Activated T-cell treated with anti-CD3 and anti-CD28 coated beads, Interleukin-2, amount 50 U/mL, for 72 hours (primary cell): ENCODE data around the gene CACNG5. TPM values are rescaled to one million over a fixed set of nuclear protein-coding genes. Genes with fewer than 3 reads are reported as not detected.

Experiments
- ATAC-seq, 2 donors: fragments of 150-1000 bp; cut with Tn5 transposase; replicated peaks in 1 of 2; 2 replicates each; pipeline ENCODE4 v1.10.0; 2021; ENCODE audit warnings: moderate library complexity in 2 of 2, mild to moderate bottlenecking in 1 of 2
- DNase-seq, 2 donors: peaks; one replicate each; pipeline ENCODE4 v3.0.0; 2021 to 2022; ENCODE audit warnings: mixed read lengths in 1 of 2
- H3K27ac Mint-ChIP-seq: one replicate; pipeline ENCODE4 v1.8.0; 2022; ENCODE audit warnings: mild to moderate bottlenecking, moderate library complexity, mixed read lengths
- H3K27me3 Mint-ChIP-seq: one replicate; pipeline ENCODE4 v1.8.0; 2022; ENCODE audit warnings: low read depth, mixed read lengths
- H3K36me3 Mint-ChIP-seq, 2 donors: one replicate each; pipeline ENCODE4 v1.8.0; 2022; ENCODE audit warnings: mixed read lengths in 2 of 2, mild to moderate bottlenecking in 1 of 2; ENCODE audit not compliant: insufficient read depth in 2 of 2
- H3K4me1 Mint-ChIP-seq: one replicate; pipeline ENCODE4 v1.8.0; 2022; ENCODE audit warnings: low read depth, mixed read lengths
- H3K4me3 Mint-ChIP-seq, 2 donors: one replicate each; pipeline ENCODE4 v1.8.0; 2022; ENCODE audit warnings: mild to moderate bottlenecking in 2 of 2, mixed read lengths in 2 of 2, moderate library complexity in 2 of 2
- H3K9me3 Mint-ChIP-seq, 2 donors: one replicate each; pipeline ENCODE4 v1.8.0; 2022; ENCODE audit warnings: mixed read lengths in 2 of 2
- total RNA-seq, 2 donors: library from RNA; stranded (reverse); gene quantifications; one replicate each; pipeline ENCODE4 v1.2.3, GENCODE V29; 2022

The CACNG5 gene
- total RNA-seq, 2 donors from 2014 or later: not detected

DNA sequence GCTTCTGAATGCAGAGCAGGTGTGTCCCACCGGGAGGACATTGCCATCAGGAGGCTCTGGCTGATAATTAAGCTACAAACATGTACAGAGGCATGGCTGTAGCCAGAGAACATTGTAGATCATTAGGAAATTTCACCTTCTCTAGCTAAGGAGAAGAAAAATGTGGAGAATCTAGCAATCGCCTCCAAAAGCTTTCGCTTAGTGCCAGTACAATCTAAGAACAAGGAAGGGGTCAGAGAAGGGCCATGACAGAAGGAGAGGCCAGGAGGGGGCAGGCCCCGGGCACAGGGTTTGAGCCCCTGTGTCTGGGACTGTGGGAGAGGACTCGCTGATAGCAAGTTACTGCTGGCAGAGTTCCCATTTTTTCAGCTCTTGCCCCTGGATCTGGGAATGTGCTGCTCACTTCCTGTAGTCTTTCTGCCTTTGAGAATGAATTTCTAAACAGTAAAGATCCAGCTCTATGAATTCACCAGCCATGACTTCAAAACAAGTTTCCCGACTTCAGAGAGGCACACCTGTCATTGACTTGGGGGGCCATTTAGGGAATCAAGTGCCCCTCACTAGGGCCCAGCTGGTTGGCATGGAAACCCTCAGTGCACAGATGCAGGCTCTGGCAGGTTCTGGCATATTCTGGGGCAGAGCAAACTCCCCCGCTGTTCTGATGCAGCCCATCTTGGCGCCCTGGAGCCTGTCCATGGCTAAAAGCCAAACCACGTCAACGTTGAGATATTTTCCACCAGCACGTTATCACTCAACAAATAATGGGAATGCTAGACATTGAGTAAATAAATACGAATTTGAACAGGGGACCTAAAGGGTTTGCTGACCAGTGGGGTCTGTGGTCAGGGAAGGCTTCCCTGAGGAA lies 70.1 kb downstream of the CACNG5 start:
- Mint-ChIP-seq H3K36me3 (no peaks in the 10 kb centered on the region), H3K27me3 (peaks cover 4% of the 10 kb centered on the region), H3K4me3 (no peak overlapping the region), H3K9me3 (no peaks in the 10 kb centered on the region), H3K4me1 (peaks cover 9% of the 10 kb centered on the region), H3K27ac (no peak overlapping the region)
- DNase-seq (no peak), ATAC-seq (no peak)

DNA sequence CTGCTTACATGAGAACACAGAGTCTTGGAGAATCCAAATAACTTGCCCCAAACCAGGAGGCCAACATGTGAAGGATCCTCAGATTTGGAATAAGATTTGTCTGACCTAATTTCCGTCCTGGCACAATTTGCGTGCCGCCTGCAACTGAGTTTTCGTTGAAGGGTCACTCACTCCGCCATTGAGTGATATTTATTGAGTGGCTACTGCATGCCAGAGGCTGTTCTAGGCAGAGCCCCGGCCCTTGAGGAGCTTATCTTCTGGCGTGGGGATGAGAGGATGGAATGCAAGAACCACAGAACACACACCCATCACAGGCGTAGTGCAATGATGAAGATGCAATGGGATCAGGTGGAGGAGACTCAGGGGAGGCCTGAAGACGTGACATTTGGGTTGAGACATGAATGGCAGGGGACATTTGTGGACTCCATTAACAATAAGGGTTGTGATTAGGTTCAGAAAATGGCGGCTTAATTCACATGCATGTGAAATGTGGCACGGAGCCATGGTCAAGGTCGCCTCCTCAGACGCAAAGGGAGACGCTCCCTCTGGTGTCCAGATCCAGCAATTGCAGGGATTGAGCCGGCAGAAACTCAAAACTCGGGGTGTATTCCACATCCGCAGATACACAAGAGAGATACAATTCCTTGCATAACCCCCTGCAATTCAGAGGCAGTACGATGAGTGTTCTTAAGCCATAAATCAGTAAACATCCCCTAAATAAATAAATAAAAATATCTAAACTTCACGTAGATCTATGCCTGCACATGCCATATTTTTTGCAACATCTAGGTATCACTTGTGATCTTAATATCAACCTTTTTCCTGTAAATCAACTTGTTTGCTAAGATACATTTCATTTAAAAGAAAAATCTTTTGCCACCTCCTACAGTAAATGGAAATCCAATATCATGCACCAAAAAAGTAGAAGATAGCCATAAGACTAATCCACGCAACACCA lies 71.7 kb downstream of the CACNG5 start:
- ATAC-seq (peak; percentile 53 to 54), DNase-seq (peak; percentile 71 to 72)
- Mint-ChIP-seq H3K27me3 (peaks cover 4% of the 10 kb centered on the region), H3K36me3 (no peaks in the 10 kb centered on the region), H3K9me3 (no peaks in the 10 kb centered on the region), H3K4me3 (no peak overlapping the region), H3K4me1 (peaks cover 9% of the 10 kb centered on the region), H3K27ac (no peak overlapping the region)

DNA sequence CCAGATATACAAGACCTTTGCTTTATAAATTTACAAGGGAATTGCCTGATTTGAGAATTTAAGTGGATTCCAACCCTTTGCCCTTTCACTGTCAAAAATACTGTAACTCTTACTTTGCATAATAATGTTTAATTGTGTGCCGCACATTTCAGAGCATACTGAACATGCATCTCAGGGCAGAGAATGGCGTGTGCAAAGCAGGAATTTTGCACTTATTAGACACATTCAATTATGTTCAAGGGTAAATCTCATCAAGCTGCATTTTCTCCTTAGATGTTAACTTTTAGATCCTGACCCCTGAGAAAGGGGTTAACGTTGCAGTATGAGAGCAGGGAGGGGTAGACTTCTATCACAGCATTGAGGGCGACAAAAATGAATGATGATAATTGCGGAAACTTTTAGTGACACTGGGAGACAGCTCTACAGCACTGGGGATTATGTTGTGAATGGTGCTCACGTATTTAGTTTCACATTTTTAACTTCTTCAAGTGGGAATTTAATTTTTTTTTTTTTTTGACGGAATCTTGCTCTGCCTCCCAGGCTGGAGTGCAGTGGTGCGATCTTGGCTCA lies 75.0 kb downstream of the CACNG5 start:
- Mint-ChIP-seq H3K27me3 (peaks cover 5% of the 10 kb centered on the region), H3K4me1 (peaks cover 9% of the 10 kb centered on the region), H3K4me3 (no peak overlapping the region), H3K9me3 (no peaks in the 10 kb centered on the region), H3K27ac (no peak overlapping the region), H3K36me3 (no peaks in the 10 kb centered on the region)
- DNase-seq: no peak
- ATAC-seq: no peak

DNA sequence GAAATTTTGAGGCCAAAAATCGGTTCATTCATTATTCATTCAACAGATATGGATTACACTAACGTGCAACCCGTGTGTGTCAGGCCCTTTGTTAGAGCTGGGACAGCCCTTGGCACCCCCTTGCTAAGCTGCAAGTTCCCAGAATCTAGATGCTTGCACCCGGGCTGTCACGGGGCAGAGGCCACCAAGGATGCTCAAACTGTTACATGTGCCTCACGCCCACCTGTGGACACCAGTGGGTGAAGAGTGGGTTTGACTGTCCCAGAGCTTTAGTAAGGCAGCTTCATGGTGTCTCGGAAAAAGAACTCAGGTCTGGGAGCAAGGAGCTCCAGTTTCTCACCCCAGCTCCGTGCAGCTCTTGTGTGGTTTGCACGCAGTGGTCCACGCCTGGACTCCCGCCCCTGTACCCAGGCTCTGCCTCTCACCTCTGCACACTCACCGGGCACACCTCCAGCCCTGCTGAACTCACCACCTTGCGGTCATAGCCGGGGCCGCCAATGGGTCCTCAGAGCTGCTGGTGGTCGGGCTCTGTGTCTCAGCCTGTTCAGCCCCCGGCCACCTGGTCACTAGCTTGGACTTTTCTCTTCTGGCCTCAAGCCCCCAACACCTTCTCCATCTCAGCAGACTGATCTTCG lies 75.9 kb downstream of the CACNG5 start:
- H3K27ac Mint-ChIP-seq: no peak overlapping the region
- H3K36me3 Mint-ChIP-seq: no peaks in the 10 kb centered on the region
- peaks cover 9% of the 10 kb centered on the region for H3K4me1 Mint-ChIP-seq
- DNase-seq (no peak), ATAC-seq (no peak)
- H3K27me3 Mint-ChIP-seq: peaks cover 10% of the 10 kb centered on the region
- no peak overlapping the region for H3K4me3 Mint-ChIP-seq
- H3K9me3 Mint-ChIP-seq: no peaks in the 10 kb centered on the region

- DNase-seq (no peak), ATAC-seq (no peak)
- Mint-ChIP-seq H3K27ac (no peak overlapping the region), H3K27me3 (peaks cover 21% of the 10 kb centered on the region), H3K36me3 (no peaks in the 10 kb centered on the region), H3K9me3 (no peaks in the 10 kb centered on the region), H3K4me1 (no peaks in the 10 kb centered on the region), H3K4me3 (no peak overlapping the region)
These were observed 80.3 kb downstream of the CACNG5 start for GRCh38 chr17:66915204-66915611.

DNA sequence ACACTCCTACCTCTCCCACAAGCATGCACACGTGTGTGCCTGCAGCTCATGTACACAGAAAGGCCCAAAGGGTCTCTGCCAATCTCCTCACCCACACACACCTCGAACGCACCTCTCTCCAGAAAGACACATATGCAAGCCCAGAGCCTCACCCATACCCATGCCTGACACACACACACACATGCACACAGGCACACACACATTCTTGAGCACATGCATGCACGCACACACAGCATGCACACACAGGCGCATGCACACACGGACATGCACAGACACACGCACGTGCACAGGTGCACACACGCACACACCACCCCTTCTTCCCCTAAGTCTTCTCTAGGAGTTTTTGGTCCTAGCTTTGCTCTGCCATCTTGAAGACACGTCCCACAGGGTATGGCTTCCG lies 80.9 kb downstream of the CACNG5 start:
- H3K9me3 Mint-ChIP-seq: no peaks in the 10 kb centered on the region
- no peak overlapping the region for H3K4me3 Mint-ChIP-seq
- H3K36me3 Mint-ChIP-seq: no peaks in the 10 kb centered on the region
- H3K4me1 Mint-ChIP-seq: no peaks in the 10 kb centered on the region
- DNase-seq (no peak), ATAC-seq (no peak)
- no peak overlapping the region for H3K27ac Mint-ChIP-seq
- peaks cover 27% of the 10 kb centered on the region for H3K27me3 Mint-ChIP-seq

DNA sequence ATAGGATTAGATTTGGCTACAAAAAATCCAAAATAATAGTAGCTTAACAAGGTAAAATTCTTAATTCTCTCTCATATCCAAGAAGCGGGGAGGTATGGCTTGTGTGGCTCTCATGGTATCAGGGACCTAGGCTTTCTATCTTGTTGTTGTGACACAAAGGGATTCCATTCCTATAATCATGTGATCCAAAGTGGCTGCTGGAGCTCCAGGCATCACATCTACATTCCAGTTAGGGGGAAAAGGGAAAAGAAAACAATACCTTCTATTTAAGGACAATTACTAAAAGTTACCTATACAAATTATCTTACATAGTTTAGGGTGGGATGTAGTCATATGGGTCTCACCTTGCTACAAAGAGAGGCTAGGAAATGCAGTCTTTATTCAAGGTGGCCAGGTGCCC lies 82.0 kb downstream of the CACNG5 start:
- Mint-ChIP-seq H3K9me3 (peaks cover 2 to 4% of the 10 kb centered on the region in 2 donors), H3K27ac (no peak overlapping the region), H3K36me3 (peaks cover 0 to 3% of the 10 kb centered on the region in 2 donors), H3K4me1 (no peaks in the 10 kb centered on the region), H3K4me3 (no peak overlapping the region), H3K27me3 (peaks cover 33% of the 10 kb centered on the region)
- no peak for DNase-seq
- no peak for ATAC-seq

DNA sequence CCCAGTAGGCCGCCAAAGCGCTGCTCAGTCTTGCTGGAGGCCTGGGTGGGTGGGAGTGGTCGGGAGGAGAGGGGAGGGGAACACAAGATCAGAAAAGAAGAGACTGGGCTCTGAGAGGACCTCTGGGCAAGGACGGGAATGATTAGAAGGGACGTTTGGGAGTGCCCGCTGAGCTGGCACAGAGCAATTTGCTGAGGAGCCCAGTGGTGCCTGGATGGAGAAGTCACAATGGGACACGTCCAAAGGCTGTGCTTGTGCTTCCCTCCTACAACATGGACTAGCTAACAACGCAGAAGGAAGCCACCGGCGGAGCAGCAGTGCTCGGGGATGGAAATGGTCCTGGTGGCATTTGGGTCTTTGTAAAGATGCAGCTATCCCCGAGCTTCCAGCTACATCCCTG lies 84.0 kb downstream of the CACNG5 start:
- Mint-ChIP-seq H3K4me1 (no peaks in the 10 kb centered on the region), H3K27ac (no peak overlapping the region), H3K4me3 (no peak overlapping the region), H3K27me3 (peaks cover 43% of the 10 kb centered on the region), H3K36me3 (peaks cover 0 to 3% of the 10 kb centered on the region in 2 donors), H3K9me3 (peaks cover 2 to 4% of the 10 kb centered on the region in 2 donors)
- DNase-seq (no peak), ATAC-seq (no peak)

DNA sequence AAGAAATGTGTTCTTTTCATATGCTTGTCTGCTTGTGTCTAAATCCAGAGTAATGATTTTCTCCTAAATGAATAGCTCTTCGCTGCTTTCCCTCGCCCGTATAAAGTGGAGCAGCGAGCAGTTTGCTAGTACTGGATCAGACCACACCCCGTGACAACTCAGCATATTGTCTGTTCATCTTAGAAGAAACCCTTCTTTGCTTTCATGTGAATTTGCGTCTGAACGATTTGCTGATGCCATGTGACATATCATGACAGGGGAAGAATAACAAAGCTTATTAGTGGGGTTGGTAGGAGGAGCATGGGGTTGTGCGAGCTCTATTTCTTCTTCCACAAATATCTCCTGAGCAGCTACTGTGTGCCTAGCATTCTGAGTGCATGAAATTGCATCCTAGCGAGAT lies 85.5 kb downstream of the CACNG5 start:
- no peaks in the 10 kb centered on the region for H3K4me1 Mint-ChIP-seq
- DNase-seq: no peak
- peaks cover 49% of the 10 kb centered on the region for H3K27me3 Mint-ChIP-seq
- no peak for ATAC-seq
- H3K27ac Mint-ChIP-seq: no peak overlapping the region
- H3K36me3 Mint-ChIP-seq: peaks cover 0 to 3% of the 10 kb centered on the region in 2 donors
- H3K9me3 Mint-ChIP-seq: peaks cover 2 to 4% of the 10 kb centered on the region in 2 donors
- H3K4me3 Mint-ChIP-seq: no peak overlapping the region

DNA sequence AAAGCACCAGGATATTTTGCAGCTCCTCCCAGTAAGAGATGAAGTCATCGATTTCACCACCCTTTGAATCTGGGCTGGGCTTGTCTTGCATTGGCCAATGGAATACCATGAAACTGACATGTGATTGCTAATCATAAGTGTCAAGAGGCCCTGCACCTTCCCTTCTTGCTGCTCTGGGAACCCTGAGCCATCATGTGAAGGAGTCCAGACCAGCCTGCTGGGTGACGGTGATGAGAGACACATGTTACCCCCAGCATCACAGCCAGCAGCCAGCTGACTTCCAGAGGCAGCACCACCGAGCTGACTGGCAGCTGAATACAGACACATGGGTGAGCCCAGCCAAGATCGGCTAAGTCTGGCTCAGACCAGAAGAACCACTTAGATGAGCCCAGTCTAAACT lies 86.0 kb downstream of the CACNG5 start:
- no peaks in the 10 kb centered on the region for H3K4me1 Mint-ChIP-seq
- H3K27ac Mint-ChIP-seq: no peak overlapping the region
- H3K9me3 Mint-ChIP-seq: peaks cover 2 to 4% of the 10 kb centered on the region in 2 donors
- H3K27me3 Mint-ChIP-seq: peaks cover 49% of the 10 kb centered on the region
- DNase-seq (no peak), ATAC-seq (no peak)
- H3K36me3 Mint-ChIP-seq: peaks cover 0 to 3% of the 10 kb centered on the region in 2 donors
- no peak overlapping the region for H3K4me3 Mint-ChIP-seq

DNA sequence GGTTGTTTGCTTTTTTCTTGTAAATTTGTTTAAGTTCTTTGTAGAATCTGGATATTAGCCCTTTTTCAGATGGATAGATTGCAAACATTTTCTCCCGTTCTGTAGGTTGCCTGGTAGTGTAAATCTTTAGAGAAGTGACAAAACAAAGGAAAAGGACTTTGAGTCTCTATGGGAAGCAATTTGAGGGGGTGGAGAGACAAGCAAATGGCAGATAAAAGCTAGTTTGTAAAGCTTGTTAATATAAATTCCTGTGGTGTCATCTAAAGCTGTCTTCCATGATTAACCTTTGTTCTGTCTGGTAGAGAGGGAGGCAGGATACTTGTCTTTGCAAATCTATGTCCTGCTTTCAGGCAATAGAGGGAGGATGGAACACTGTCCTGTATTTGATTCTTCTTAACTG lies 89.0 kb downstream of the CACNG5 start:
- Mint-ChIP-seq H3K27ac (no peak overlapping the region), H3K27me3 (peaks cover 66% of the 10 kb centered on the region), H3K36me3 (peaks cover 0 to 3% of the 10 kb centered on the region in 2 donors), H3K9me3 (peaks cover 2 to 4% of the 10 kb centered on the region in 2 donors), H3K4me3 (no peak overlapping the region), H3K4me1 (no peaks in the 10 kb centered on the region)
- ATAC-seq (no peak), DNase-seq (no peak)

DNA sequence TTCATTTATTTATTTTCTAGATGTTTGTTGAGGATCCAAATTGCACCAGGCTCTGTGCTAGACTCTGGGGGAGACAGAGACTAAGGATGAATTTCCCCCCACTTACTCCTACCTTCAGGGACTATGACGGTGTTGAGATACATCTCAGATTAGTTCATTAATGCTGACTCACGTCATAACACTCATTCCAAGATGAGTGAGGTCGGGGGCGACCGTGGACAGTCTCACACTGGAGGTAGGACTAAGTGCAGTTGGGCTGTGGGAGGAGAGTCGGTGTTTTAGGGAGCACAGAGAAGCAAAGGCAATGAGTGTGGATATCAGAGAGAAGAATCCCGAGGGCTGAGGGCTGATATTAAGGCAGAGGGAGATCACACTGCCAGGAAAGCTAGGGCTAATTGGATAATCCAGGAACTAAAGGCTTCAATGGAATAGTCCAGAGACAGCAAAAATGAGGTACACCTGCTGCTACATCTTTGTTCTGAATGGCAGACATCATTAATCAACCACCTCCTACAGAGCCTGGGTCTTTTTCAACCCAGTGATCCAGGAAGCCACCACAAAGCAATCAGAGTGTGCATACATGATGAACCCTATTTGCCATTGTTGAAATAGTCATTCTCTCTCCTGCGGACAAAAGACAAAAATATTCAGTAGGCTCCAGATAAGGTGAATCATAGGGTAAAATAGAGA lies 91.0 kb downstream of the CACNG5 start:
- Mint-ChIP-seq H3K4me3 (no peak overlapping the region), H3K36me3 (peaks cover 0 to 3% of the 10 kb centered on the region in 2 donors), H3K9me3 (peaks cover 2 to 4% of the 10 kb centered on the region in 2 donors), H3K4me1 (no peaks in the 10 kb centered on the region), H3K27ac (no peak overlapping the region), H3K27me3 (peaks cover 74% of the 10 kb centered on the region)
- ATAC-seq: no peak
- DNase-seq: no peak
